A673 (cell line): ENCODE measurements around the gene DESI1.

ENCODE experiments used
- EZH2 ChIP-seq: fragments of 200-600 bp; sonication (generic); IDR thresholded peaks from 2 replicates; pipeline ENCODE4 v1.6.1; 2017; ENCODE audit warnings: borderline replicate concordance, low read depth, mild to moderate bottlenecking, mixed read lengths, antibody characterized with exemption, low read length; ENCODE audit not compliant: poor library complexity, severe bottlenecking
- TF ChIP-seq, protein P1 (sequence below): fragments of 300-800, 200-600 bp; sonication (generic); conservative IDR thresholded peaks from 2 replicates; pipeline ENCODE4 v1.5.1; 2017; ENCODE audit warnings: low read depth, mild to moderate bottlenecking, antibody characterized with exemption, low read length, moderate library complexity, mixed read lengths

DNA sequence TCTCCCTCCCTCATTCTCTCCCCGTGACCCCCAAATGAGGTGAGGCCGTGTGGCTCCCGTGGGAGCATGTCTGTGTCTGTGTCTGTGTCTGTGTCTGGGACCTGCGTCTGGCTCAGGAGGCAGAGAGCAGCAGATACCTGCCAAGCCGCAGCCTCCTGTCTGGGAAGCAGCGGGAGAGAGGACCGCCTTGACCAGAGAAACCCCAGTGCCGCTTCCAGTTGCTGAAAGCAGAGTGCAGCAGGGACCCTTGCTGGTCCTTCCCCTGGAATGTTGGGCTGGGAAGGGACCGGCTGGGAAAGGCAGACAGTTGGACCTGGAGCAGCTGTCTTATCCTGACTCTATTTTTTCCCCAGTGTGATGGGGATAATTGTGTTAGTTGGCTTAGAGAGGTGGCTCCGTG lies 59.5 kb downstream of the DESI1 start:
- TF ChIP-seq, protein P1, sequence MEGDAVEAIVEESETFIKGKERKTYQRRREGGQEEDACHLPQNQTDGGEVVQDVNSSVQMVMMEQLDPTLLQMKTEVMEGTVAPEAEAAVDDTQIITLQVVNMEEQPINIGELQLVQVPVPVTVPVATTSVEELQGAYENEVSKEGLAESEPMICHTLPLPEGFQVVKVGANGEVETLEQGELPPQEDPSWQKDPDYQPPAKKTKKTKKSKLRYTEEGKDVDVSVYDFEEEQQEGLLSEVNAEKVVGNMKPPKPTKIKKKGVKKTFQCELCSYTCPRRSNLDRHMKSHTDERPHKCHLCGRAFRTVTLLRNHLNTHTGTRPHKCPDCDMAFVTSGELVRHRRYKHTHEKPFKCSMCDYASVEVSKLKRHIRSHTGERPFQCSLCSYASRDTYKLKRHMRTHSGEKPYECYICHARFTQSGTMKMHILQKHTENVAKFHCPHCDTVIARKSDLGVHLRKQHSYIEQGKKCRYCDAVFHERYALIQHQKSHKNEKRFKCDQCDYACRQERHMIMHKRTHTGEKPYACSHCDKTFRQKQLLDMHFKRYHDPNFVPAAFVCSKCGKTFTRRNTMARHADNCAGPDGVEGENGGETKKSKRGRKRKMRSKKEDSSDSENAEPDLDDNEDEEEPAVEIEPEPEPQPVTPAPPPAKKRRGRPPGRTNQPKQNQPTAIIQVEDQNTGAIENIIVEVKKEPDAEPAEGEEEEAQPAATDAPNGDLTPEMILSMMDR: no peak
- no peak for TF ChIP-seq EZH2
